ENCODE data around the gene PACS2.
A peak's percentile ranks its signal among the peaks of the same experiment; 100 is the strongest.

Gene PACS2

GRCh38 chr14:105417690-105418121, 103.2 kb downstream of the PACS2 start:
- no peak for TF ChIP-seq CTCF (conservative IDR thresholded peaks at IDR 0.05; ENCODE audit: low read depth, low read length)
- no peak for DNase-seq (ENCODE audit: low read depth)
- no peak overlapping the region for H3K4me3 ChIP-seq (ENCODE audit: low read length)

- peak overlapping the region; percentile 72 for H3K4me3 ChIP-seq (ENCODE audit: low read length)
- TF ChIP-seq CTCF (conservative IDR thresholded peaks at IDR 0.05; ENCODE audit: low read depth, low read length): no peak
- DNase-seq (ENCODE audit: low read depth): no peak
Measured at GRCh38 chr14:105418269-105419194, 104.0 kb downstream of the PACS2 start.

- no peak for TF ChIP-seq CTCF (conservative IDR thresholded peaks at IDR 0.05; ENCODE audit: low read depth, low read length)
- DNase-seq (ENCODE audit: low read depth): no peak
- H3K4me3 ChIP-seq (ENCODE audit: low read length): peak within 1 kb of the TSS; percentile 81
Measured at GRCh38 chr14:105419195-105420091, 104.9 kb downstream of the PACS2 start, which contains the start of gene MTA1. Gene MTA1 (plus strand): TSS chr14:105419827. CDS start chr14:105420036, 209 bp downstream.

GRCh38 chr14:105420101-105420973, 105.8 kb downstream of the PACS2 start:
- peak overlapping the region; percentile 81 for H3K4me3 ChIP-seq (ENCODE audit: low read length)
- TF ChIP-seq CTCF (conservative IDR thresholded peaks at IDR 0.05; ENCODE audit: low read depth, low read length): no peak
- no peak for DNase-seq (ENCODE audit: low read depth)

GRCh38 chr14:105420974-105421674, 106.6 kb downstream of the PACS2 start:
- TF ChIP-seq CTCF (conservative IDR thresholded peaks at IDR 0.05; ENCODE audit: low read depth, low read length): no peak
- peak overlapping the region; percentile 81 for H3K4me3 ChIP-seq (ENCODE audit: low read length)

More at GRCh38 chr14:105420974-105421674, 106.6 kb downstream of the PACS2 start:
- DNase-seq (ENCODE audit: low read depth): no peak

All from retinal pigment epithelial cell (primary cell).